Stimulated activated CD4-positive, alpha-beta T cell treated with anti-CD3 and anti-CD28 coated beads, Interleukin-2, amount 100 ng/mL, for 48 hours (primary cell): Measurements from ENCODE around the gene ABCG1.
"Not testable (repeated sequence)": the region's sequence is repeated elsewhere in the genome, so short reads cannot be mapped to it uniquely, and the experiment has no call there.

Source experiments
- DNase-seq, 2 donors: peaks; one replicate each; pipeline ENCODE4 v3.0.0-alpha.2; 2020

ABCG1 gene

GRCh38 chr21:42276526-42277154, 57.7 kb downstream of the ABCG1 start:
- no peak for DNase-seq

GRCh38 chr21:42277593-42277992, 58.7 kb downstream of the ABCG1 start:
- DNase-seq: no peak

- no peak for DNase-seq
These were observed 59.7 kb downstream of the ABCG1 start for GRCh38 chr21:42278451-42279149.

GRCh38 chr21:42279341-42279871, 60.5 kb downstream of the ABCG1 start:
- no peak for DNase-seq

- DNase-seq: no peak
These were observed 60.9 kb downstream of the ABCG1 start for GRCh38 chr21:42279888-42280287.

- no peak for DNase-seq
These were observed 61.6 kb downstream of the ABCG1 start for GRCh38 chr21:42280356-42281180.

GRCh38 chr21:42281181-42281680, 62.3 kb downstream of the ABCG1 start:
- DNase-seq: no peak

GRCh38 chr21:42282021-42282420, 63.1 kb downstream of the ABCG1 start:
- DNase-seq: no peak

GRCh38 chr21:42282715-42283114, 63.8 kb downstream of the ABCG1 start:
- DNase-seq: no peak

- no peak for DNase-seq
These were observed 66.8 kb downstream of the ABCG1 start for GRCh38 chr21:42285569-42286245.

- no peak for DNase-seq
These were observed 67.5 kb downstream of the ABCG1 start for GRCh38 chr21:42286416-42286815.

GRCh38 chr21:42287193-42288083, 68.5 kb downstream of the ABCG1 start:
- no peak for DNase-seq

- no peak for DNase-seq
These were observed 70.0 kb downstream of the ABCG1 start for GRCh38 chr21:42288962-42289361.

GRCh38 chr21:42289926-42290325, 71.0 kb downstream of the ABCG1 start:
- DNase-seq: no peak

- DNase-seq: no peak
These were observed 71.6 kb downstream of the ABCG1 start for GRCh38 chr21:42290505-42290904.

GRCh38 chr21:42291003-42291750, 72.2 kb downstream of the ABCG1 start:
- no peak for DNase-seq

- no peak for DNase-seq
These were observed 73.0 kb downstream of the ABCG1 start for GRCh38 chr21:42291751-42292562.

- not testable (repeated sequence) for DNase-seq
These were observed 73.7 kb downstream of the ABCG1 start for GRCh38 chr21:42292563-42293142.

- no peak for DNase-seq
These were observed 74.8 kb downstream of the ABCG1 start for GRCh38 chr21:42293649-42294272.
